PC-9 (cell line): Measurements from ENCODE around the gene RNF144A.

Experiments
- EZH2 ChIP-seq: fragments of 200-600 bp; sonication (generic); IDR thresholded peaks from 2 replicates; pipeline ENCODE4 v1.8.0; 2017; ENCODE audit warnings: antibody characterized with exemption, low read depth
- TF ChIP-seq, protein P1 (sequence below): fragments of 200-600 bp; sonication (generic); conservative IDR thresholded peaks from 2 replicates; pipeline ENCODE4 v1.6.1; 2017; ENCODE audit warnings: mixed run types, antibody characterized with exemption, mild to moderate bottlenecking, moderate library complexity

DNA sequence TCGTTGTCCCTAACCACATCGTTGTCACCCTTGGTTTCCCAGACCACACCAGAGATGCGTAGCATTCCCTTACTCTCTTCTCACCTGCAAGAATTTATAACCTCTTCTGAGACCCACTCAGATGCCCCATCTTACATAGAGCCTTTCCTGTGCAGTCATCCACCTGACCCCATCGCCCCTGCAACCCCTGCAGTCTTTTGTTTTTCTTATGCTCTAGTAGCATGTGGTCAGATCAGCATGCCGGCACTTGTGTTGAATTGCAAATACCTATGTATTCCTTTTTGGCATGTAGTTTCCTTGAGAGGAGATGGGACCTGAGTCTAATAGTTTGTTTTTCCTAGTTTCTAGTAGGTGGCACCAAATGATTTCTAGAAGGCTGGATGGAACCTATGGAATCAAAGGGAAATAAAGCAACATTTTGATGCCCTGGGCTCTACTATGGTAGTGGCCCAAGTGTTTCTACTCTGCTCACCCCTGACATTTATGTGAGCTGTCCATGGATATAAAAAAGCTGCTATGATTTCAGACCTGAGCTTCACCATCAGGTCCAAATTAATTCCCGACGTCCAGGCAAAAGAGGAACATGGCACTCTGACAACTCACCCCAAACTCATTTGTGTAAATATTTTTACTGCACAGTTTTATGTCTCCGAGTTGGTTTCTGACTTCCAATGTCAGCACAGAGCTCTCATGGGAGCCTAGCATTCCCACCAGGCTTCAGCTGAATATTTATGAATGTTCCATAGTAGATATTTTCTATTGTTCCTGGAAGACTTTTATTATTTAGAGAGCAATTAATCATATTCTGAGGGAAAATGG lies 143.6 kb downstream of the RNF144A start:
- no peak for TF ChIP-seq EZH2
- TF ChIP-seq, protein P1, sequence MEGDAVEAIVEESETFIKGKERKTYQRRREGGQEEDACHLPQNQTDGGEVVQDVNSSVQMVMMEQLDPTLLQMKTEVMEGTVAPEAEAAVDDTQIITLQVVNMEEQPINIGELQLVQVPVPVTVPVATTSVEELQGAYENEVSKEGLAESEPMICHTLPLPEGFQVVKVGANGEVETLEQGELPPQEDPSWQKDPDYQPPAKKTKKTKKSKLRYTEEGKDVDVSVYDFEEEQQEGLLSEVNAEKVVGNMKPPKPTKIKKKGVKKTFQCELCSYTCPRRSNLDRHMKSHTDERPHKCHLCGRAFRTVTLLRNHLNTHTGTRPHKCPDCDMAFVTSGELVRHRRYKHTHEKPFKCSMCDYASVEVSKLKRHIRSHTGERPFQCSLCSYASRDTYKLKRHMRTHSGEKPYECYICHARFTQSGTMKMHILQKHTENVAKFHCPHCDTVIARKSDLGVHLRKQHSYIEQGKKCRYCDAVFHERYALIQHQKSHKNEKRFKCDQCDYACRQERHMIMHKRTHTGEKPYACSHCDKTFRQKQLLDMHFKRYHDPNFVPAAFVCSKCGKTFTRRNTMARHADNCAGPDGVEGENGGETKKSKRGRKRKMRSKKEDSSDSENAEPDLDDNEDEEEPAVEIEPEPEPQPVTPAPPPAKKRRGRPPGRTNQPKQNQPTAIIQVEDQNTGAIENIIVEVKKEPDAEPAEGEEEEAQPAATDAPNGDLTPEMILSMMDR, result no peak
